M059J (cell line): ENCODE measurements around the gene BRD9. TPM values are rescaled to one million over a fixed set of nuclear protein-coding genes. Genes with fewer than 3 reads are reported as not detected.

Experiments used
- total RNA-seq: library from RNA; depleted of rRNA; stranded (reverse); fragments of >200 nt; shearing (Covaris generic); gene quantifications from 2 replicates; pipeline ENCODE4 v1.2.3, GENCODE V29; 2014; rRNA removed

BRD9 gene
- total RNA-seq, 1 experiment from 2014 or later = 37.3 TPM

Other genes starting within 250 kb of the BRD9 start
- gene TPPP, start 199.4 kb downstream of the BRD9 start, total RNA-seq = 0.07 and 0.25 TPM in 2 replicates
- gene ZDHHC11B, start 108.1 kb downstream of the BRD9 start, total RNA-seq = not detected in 2 replicates
- gene ZDHHC11, start 41.8 kb downstream of the BRD9 start, total RNA-seq = 0.22 and 0.44 TPM in 2 replicates
- 44.5 and 62.9 TPM in 2 replicates for gene TRIP13, start 83 bp upstream of the BRD9 start, total RNA-seq
- gene NKD2, start 116.0 kb upstream of the BRD9 start, total RNA-seq = 0.17 and 0.32 TPM in 2 replicates
- 6.9 and 14.2 TPM in 2 replicates for gene SLC12A7, start 219.3 kb upstream of the BRD9 start, total RNA-seq